C1 segment of cervical spinal cord (tissue), 14 donors: ENCODE measurements around the gene GXYLT2.

Experiments
- DNase-seq, 14 donors: peaks; one replicate each; lab custom pipeline; 2025; lab: John Stamatoyannopoulos, UW

Gene GXYLT2

DNA sequence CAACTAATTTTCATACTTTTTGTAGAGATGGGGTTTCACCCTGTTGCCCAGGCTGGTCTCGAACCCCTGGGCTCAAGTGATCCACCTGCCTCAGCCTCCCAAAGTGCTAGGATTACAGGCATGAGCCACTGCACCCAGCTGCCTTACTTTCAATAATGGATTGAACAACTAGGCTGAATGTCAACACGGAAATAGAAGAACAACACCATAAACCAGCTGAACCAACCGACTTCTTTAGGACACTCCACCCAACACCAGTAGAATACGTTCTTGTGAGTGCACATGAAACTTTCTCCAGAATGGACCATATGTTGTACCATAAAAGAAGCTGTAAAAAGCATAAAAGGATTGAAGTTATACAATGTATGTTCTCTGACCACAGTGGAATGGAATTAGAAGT is 42.9 kb downstream of the GXYLT2 start:
- DNase-seq, result no peak

DNA sequence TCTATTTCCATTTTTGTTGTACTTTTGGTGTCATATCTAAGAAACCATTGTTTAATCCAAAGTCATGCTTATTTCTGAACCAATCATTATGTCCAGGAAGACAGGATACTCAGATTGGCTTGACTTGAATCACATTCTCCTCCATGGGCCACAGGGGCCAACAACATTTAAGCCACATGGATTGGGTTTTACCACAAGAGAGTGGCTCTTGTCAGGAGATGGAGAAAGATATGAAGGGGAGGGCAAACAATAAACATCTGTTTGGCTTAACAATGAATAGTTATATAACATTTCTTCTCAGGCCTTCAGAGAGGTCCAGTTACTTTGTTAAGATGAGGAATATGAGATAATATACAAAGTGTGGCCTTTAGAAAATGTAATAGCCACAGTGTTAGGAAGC is 44.6 kb downstream of the GXYLT2 start:
- no peak for DNase-seq

DNA sequence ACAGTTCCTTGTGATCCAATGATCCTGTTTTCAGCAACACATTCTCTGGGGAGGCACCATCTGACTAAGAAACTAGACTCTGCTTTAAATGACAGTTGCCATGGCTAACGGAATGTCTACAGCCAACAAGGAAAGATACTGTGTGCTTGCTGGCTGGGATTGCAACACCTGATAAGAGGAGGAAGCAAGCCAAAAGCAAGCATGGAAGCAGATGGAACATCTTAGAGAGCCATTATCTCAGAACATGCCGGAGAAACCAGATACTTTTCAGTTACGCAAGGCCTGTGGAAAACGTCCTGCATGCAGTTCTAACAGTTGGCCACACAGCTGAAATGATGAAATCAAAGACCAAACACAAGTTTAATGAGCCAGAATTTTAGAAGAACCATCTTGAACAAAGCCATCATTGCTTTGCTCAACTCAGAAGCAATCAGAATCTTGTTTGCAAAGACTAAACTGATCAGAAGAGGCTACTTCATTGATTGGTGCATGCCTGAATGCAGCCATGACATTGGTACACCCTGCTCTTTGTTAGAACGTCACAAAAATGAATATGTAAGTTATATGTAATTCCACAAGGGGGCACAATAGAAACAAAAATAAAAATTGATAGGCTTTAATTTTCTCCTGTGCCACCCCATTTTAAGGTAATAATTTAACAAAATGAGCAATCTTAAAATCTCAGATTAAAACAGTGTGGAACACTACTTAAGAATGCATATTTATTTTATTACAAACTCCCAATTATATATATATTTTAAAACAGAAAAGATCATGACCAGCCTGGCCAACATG is 50.8 kb downstream of the GXYLT2 start:
- peak in 6 of 14 donors; percentile 6 to 38 (median 16) for DNase-seq

- no peak for DNase-seq
These were observed 53.4 kb downstream of the GXYLT2 start for GRCh38 chr3:72941245-72941644.

DNA sequence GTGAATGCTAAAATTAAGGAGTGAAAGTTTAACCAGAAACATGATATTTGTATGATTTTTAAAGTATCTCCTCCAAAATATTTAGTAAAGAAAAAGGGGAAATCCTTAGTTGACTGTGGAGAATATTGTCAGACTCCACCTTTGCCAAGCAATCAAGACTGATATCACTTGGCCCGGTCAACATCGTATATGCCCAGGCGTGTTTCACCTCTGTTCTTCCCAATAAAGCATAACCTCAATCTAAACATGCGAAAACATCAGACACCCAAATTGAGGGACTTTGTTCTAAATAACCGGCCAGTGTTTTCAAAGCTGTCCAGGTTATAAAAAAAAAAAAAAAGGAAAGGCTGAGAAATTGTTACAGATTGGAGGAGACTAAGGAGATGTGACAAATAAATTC is 54.6 kb downstream of the GXYLT2 start:
- DNase-seq, result no peak

DNA sequence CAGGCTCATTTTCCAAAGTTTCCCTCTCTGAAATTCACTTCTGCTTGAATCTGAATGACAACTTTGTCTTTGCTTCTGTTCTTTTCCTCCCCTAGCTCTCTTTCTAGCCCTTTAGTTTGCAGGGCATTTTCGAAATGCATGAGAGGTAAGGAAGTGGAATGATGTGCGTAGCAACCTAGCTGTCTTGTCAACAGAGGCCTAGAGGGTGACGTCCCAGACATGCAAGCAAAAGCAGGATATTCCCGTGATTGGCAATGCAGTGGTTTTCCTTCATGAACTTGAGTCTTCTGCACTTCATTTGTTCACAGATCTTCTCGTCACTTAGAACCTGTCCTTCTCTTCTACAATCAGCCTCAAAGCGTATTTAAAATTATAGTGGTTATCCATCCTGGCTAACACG is 56.9 kb downstream of the GXYLT2 start:
- DNase-seq, result no peak

DNA sequence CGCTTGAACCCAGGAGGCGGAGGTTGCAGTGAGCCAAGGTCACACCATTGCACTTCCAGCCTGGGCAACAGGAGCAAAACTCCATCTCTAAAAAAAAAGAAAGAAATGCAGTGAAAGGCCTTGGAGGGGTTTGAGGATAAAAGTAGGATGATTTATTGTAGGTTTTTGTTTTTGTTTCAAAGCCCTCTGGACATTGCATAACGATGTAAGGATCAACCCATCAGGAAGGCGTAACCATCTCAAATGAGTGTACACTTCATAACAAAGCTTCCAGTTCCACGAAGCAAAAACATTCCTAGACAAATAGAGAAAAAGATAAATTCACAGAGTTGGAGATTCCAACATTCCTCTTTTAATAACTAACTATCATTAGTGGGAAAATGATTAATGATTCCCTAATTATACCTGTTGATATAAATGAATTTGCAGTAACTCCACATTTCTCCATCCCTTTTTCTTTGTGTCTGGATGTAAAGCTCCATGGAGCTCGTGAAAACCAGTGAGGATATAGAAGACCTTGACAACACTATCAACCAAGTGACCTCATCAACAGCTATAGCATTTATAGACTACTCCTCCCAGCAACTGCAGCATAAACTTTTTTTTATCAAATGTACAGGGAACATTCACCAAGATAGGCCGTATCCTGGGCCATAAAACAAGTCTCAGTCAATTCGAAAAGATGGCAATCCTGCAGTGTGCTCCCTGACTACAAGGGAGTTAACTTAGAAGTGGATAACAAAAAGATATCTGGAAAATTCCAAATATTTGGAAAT is 60.1 kb downstream of the GXYLT2 start:
- DNase-seq, result no peak

DNA sequence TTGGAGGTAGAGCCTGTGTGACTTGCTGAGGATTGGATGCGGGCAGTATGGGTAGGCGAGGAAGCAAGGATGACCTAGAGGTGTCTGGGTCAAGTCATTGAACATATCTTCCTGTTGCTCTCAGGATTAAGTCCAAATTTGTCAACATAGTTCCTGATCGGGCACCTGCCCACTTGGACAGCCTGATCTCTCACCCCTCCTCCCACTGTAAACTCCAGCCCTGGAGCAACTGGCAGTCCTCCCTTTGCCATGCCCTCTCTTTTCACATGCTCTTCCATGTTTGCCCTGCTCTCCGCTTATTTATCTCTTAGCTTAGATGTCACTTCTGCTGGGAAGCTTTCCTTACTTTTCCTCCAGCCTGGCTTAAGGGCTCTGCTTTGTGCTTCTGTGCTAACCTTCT is 61.2 kb downstream of the GXYLT2 start:
- no peak for DNase-seq

- no peak for DNase-seq
These were observed 62.5 kb downstream of the GXYLT2 start for GRCh38 chr3:72950372-72950771.

- peak in 4 of 14 donors; percentile 4 to 44 (median 24) for DNase-seq
These were observed 63.0 kb downstream of the GXYLT2 start for GRCh38 chr3:72950801-72951200.

- DNase-seq, result no peak
These were observed 63.4 kb downstream of the GXYLT2 start for GRCh38 chr3:72951259-72951722.

DNA sequence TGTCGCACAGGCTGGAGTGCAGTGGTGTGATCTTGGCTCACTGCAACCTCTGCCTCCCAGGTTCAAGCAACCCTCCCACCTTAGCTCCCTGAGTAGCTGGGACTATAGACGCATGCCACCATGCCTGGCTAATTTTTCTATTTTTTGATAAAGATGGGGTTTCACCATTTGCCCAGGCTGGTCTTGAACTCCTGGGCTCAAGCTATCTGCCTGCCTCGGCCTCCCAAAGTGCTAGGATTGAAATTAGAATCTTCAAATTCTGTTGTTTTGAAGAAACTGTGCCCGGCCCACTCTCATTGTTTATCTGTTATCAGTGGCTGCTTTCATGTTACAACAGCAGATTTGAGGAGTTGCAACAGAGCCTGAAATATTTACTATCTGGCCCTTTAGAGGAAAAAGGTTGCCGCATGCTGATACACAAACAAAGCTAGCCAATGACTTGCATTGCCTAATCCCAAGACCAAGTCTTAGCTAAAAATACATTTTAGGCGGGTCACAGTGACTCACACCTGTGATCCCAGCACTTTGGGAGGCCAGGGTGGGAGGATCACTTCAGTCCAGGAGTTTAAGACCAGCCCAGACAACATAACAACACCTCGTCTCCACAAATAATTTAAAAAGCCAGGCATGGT is 65.6 kb downstream of the GXYLT2 start:
- DNase-seq, result no peak

DNA sequence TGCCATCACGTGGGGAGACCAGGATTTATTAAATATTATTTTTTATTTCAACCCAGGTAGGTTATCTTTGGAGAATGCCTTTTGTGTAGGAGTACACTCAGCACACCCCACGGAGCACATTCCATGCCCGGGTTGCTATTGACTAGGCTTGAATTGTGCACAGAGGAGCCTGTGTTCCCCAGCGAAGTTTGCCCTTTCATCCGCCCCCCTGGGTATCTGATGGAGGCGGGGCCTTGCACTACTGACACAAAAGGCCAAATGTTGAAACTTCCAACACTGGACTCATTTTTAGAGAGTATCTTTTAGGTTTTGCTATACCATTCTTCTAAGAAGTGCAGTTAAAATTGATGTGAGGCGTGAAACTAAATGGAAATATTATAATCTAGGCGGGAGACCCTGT is 69.5 kb downstream of the GXYLT2 start:
- DNase-seq, result peak in 10 of 14 donors; percentile 31 to 64 (median 53)

DNA sequence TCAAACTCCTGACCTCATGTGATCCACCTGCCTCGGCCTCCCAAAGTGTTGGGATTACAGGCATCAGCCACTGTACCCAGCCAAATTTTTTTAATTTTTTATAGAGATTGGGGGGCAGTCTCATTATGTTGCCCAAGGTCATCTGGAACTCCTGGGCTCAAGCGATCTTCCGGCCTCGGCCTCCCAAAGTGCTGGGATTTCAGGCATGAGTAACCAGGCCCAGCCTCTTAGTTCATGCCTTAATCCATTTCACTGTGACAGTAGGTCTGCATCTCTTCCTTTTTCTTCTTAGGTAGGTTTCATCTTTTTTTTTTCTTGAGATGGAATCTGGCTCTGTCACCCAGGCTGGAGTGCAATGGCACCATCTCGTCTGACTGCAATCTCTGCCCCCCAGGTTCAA is 71.5 kb downstream of the GXYLT2 start:
- no peak for DNase-seq

DNA sequence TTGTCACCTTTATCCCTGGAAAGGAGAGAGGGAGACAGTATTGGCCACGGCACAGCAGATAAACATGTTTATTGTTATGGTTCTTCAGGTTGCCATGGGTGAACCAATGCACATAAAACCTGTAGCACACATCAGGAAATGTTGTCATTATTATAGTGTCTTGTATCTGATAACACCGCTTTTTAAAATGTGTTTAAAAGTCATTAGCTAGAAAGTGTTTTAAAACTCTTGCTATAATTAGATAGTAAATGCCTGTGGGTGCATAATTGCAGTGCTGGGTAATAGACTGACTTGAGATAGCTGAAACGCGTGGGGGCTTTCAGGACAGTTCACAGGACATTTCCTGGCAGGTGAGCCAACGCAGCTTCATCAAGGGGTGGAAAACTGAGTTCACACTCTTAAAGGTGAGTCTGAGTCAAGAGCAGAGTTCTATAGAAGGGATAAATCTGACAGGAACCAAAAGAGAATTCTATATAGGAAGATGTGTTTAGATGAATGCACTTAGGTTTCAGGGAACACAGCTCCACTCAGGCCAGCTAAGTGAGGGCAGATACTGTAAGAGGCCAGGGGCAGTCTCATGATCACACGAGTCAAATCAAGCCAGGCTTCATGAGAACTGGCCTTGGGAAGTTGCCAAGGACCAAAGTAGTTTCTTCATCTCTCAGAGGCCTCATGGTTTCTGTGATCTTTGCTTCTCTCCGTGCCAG is 73.1 kb downstream of the GXYLT2 start:
- DNase-seq, result no peak

- DNase-seq, result no peak
These were observed 73.9 kb downstream of the GXYLT2 start for GRCh38 chr3:72961752-72962151.

DNA sequence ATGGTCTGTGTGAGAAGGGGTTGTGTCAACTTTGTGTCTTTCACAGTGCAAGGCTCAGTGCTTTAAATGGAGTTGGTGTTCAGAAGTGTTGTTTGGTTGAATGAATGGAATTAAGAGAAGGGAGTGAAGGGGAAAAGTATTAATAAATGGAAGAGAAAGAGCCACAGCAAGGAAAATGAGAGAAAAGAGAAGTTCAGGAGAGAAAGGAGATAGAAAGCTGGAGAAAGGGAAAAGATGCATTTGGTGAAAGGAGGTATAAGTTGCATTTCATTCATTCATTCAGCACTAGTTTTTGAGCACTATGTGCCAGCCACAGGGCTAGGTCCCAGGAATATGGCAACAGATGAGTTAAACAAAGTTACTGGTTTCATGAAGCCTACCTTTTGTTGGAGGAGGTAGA is 74.5 kb downstream of the GXYLT2 start:
- no peak for DNase-seq

DNA sequence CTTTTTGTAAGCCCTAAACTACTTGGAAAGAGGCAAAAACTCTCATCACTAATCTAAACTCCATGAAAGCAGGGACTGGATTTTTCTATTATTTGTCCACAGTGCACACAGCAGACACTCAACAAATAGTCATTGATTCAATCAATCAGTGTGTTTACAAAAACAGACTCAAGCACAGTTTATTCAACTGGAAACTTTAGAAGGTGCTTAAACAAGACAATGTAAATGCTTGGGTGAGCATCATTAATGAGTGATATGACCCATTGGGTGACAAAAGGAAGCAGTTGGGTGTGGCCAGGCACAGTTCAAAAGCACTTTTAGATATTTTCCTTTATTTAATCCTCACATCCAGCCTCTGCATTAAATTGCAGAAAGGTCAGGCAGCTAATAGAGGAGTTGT is 76.8 kb downstream of the GXYLT2 start:
- no peak for DNase-seq

- DNase-seq, result no peak
These were observed 80.4 kb downstream of the GXYLT2 start for GRCh38 chr3:72968266-72968664.

DNA sequence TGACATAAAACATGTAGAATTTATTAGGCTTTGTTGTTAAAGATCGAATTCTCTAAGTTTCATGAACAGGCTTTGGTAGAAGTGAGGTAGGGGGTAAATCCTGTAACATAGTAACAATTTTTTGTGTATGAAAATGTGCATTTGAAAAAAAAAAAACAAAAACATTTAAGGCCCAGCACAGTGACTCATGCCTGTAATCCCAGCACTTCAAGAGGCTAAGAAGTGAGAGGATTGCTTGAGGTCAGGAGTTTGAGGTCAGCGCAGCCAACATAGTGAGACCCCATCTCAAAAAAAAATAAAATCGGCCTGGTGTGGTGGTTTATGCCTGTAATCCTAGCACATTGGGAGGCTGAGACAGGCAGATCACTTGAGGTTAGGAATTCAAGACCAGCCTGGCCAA is 81.9 kb downstream of the GXYLT2 start:
- no peak for DNase-seq

- no peak for DNase-seq
These were observed 83.1 kb downstream of the GXYLT2 start for GRCh38 chr3:72970942-72971341.

DNA sequence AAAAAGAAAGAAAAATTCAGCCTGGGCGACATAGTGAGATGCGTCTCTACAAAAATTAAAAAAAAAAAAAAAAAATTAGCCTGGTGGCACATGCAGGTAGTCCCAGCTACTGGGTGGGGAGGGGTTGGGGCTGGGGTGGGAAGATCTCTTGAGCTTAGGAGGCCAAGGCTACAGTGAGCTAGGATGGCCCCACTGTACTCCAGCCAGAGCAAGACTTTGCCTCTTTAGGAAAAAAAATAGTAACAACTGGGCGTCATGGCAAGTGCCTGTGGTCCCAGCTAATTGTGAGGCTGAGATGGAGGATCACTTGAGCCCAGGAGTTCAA is 84.8 kb downstream of the GXYLT2 start:
- no peak for DNase-seq
